ENCODE results near the gene SNX27. TPM values are rescaled to one million over a fixed set of nuclear protein-coding genes. Genes with fewer than 3 reads are reported as not detected.

SNX27 gene
- total RNA-seq, 4 donors from 2014 or later, result 35.7 to 44.6 (median 41.7) TPM

DNA sequence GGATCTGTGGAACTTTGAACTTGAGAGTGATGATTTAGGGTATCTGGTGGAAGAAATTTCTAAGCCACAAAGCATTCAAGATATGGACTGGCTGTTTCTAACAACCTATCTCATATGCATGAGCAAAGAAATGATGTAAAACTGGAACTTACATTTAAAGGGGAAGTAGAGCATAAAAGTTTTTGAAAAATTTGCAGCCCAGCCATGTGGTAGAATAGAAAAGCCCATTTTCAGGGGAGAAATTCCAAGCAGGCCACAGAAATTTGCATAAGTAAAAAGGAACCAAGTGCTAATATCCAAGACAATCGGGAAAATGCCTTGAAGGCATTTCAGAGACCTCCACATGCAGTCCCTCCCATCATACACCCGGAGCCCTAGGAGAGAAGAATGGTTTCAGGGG is 125.2 kb downstream of the SNX27 start:
- Histone ChIP-seq H3K4me3 (no peak overlapping the region), H3K27me3 (no peaks in the 10 kb centered on the region), H3K9me3 (peaks cover 0 to 11% (median 0%) of the 10 kb centered on the region in 4 donors), H3K4me1 (peaks cover 0 to 4% (median 0%) of the 10 kb centered on the region in 4 donors), H3K36me3 (no peaks in the 10 kb centered on the region), H3K27ac (no peak overlapping the region)
- 68 to 87% methylated on average over 2 of the region's 2 CpGs for WGBS, 2 donors
- no peak for DNase-seq (ENCODE audit: low spot score in 2 of 2)
- TF ChIP-seq, protein P1, sequence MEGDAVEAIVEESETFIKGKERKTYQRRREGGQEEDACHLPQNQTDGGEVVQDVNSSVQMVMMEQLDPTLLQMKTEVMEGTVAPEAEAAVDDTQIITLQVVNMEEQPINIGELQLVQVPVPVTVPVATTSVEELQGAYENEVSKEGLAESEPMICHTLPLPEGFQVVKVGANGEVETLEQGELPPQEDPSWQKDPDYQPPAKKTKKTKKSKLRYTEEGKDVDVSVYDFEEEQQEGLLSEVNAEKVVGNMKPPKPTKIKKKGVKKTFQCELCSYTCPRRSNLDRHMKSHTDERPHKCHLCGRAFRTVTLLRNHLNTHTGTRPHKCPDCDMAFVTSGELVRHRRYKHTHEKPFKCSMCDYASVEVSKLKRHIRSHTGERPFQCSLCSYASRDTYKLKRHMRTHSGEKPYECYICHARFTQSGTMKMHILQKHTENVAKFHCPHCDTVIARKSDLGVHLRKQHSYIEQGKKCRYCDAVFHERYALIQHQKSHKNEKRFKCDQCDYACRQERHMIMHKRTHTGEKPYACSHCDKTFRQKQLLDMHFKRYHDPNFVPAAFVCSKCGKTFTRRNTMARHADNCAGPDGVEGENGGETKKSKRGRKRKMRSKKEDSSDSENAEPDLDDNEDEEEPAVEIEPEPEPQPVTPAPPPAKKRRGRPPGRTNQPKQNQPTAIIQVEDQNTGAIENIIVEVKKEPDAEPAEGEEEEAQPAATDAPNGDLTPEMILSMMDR (IDR thresholded peaks at IDR 0.05), result no peak
- no peak for TF ChIP-seq EP300 (IDR thresholded peaks at IDR 0.05)
- TF ChIP-seq POLR2A (IDR thresholded peaks at IDR 0.05), result no peak

DNA sequence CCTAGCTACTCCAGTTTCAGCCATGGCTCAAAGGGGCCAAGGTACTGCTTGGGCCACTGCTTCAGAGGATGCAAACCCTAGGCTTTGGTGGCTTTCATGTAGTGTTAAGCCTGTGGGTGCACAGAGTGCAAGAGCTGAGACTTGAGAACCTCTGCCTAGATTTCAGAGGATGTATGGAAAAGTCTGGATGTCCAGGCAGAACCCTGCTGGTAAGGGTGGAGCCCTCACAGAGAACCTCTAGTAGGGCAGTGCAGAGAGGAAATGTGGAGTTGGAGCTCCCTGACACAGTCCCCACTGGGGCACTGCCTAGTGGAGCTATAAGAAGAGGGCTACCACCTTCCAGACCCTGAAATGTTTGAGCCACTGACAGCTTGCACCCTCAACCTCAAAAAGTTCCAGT is 125.6 kb downstream of the SNX27 start:
- peaks cover 0 to 4% (median 0%) of the 10 kb centered on the region in 4 donors for H3K4me1 ChIP-seq
- no peak for TF ChIP-seq POLR2A (IDR thresholded peaks at IDR 0.05)
- no peak for TF ChIP-seq EP300 (IDR thresholded peaks at IDR 0.05)
- TF ChIP-seq, protein P1 (IDR thresholded peaks at IDR 0.05), result no peak
- H3K27ac ChIP-seq, result no peak overlapping the region
- no peaks in the 10 kb centered on the region for H3K36me3 ChIP-seq
- peaks cover 0 to 11% (median 0%) of the 10 kb centered on the region in 4 donors for H3K9me3 ChIP-seq
- H3K4me3 ChIP-seq, result no peak overlapping the region
- no peak for DNase-seq (ENCODE audit: low spot score in 2 of 2)
- H3K27me3 ChIP-seq, result no peaks in the 10 kb centered on the region

DNA sequence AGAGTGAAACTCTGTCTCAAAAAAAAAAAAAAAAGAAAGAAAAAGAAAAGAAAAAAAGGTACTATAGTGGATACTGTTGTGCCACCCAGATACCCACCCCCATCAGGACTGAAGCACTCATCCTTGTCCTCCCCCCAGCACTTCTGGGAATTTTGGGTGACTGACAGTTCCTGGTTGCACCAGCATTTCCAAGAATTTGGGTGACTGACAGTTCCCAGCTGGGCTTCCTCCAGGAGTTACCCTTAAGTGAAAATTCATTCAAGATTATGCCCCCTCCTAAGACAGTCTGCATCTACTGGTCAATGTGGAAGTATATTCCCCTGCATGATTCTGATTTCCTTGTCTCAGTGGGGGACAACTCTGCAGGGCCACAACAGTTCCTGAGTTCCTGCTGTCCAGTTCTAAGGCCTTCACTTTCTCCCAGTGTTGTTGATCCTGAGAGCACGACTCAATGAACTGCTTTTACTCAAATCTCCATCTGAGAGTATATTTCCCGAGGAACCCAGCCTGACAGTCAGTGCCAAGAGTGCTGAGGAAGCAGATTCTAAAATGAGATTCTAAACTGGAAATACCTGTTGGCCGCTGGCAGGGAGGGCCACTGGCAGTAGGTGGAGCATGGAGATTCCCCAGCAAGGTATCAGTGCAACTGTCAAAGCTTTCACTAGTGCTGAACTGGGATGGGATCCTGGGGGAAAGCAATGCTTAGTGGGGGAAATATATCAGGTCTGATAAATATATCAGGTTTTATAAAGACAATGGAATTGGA is 127.9 kb downstream of the SNX27 start:
- no peaks in the 10 kb centered on the region for H3K36me3 ChIP-seq
- no peak overlapping the region for H3K4me3 ChIP-seq
- DNase-seq (ENCODE audit: low spot score in 2 of 2), result no peak
- H3K4me1 ChIP-seq, result peaks cover 0 to 4% (median 0%) of the 10 kb centered on the region in 4 donors
- H3K27ac ChIP-seq, result no peak overlapping the region
- peaks cover 0 to 11% (median 0%) of the 10 kb centered on the region in 4 donors for H3K9me3 ChIP-seq
- no peaks in the 10 kb centered on the region for H3K27me3 ChIP-seq
- TF ChIP-seq, protein P1 (IDR thresholded peaks at IDR 0.05), result no peak
- TF ChIP-seq POLR2A (IDR thresholded peaks at IDR 0.05) (no peak), EP300 (IDR thresholded peaks at IDR 0.05) (no peak)
- WGBS, 2 donors, result 50 to 55% methylated on average over 3 of the region's 3 CpGs

DNA sequence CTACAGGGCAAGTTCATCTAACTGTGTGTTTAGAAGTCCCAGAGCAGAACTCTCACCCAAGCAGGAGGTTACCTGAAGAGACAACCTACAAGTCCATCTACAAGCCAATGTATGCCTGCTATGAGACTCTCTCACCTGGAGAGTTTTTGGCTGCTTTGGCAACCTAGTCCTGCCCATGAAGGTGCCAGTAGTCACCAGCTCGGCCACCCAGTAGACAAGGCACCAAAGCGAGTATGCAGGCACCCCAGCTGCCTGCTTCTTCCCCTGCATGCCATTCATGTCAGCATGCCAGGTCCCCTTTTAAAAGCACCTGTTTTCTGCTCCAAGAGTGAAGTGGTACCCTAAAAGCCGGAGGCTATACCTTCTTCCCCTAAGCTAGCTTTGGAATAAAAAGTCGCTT is 129.7 kb downstream of the SNX27 start:
- Histone ChIP-seq H3K4me1 (no peaks in the 10 kb centered on the region), H3K27me3 (no peaks in the 10 kb centered on the region), H3K4me3 (no peak overlapping the region), H3K36me3 (no peaks in the 10 kb centered on the region), H3K27ac (no peak overlapping the region), H3K9me3 (peaks cover 0 to 11% (median 0%) of the 10 kb centered on the region in 4 donors)
- no peak for DNase-seq (ENCODE audit: low spot score in 2 of 2)
- 86 to 87% methylated on average over 4 of the region's 4 CpGs for WGBS, 2 donors
- TF ChIP-seq, protein P1 (IDR thresholded peaks at IDR 0.05), result no peak

Small RNA genes within 50 kb of the gene (small RNA-seq; reads per million reads assigned to genes)
- gene RNU6-1062P, result not detected
- not detected for gene RNU6-662P

Other genes with a start within 250 kb of the SNX27 start
- 100 to 1,000 TPM in 3 of 4 donors, 10 to 100 TPM in 1; 65.7 to 159 (median 130) TPM for gene SELENBP1, start 239.3 kb upstream of the SNX27 start, total RNA-seq
- gene PSMB4, start 212.5 kb upstream of the SNX27 start, total RNA-seq, result 100 to 1,000 TPM; 219 to 267 (median 232) TPM
- gene POGZ, start 152.6 kb upstream of the SNX27 start, total RNA-seq, result 10 to 100 TPM; 67.2 to 81.0 (median 72.7) TPM
- gene CGN, start 100.7 kb upstream of the SNX27 start, total RNA-seq, result 1 to 10 TPM in 3 of 4 donors, under 1 TPM in 1; 0.63 to 4.9 (median 2.0) TPM
- 1 to 10 TPM; 3.3 to 8.1 (median 5.3) TPM for gene TUFT1, start 71.7 kb upstream of the SNX27 start, total RNA-seq
- not detected for gene CELF3, start 104.8 kb downstream of the SNX27 start, total RNA-seq
- gene RIIAD1, start 109.5 kb downstream of the SNX27 start, total RNA-seq, result not detected
- 10 to 100 TPM; 47.1 to 74.1 (median 58.7) TPM for gene MRPL9, start 151.4 kb downstream of the SNX27 start, total RNA-seq
- gene TDRKH, start 178.4 kb downstream of the SNX27 start, total RNA-seq, result 1 to 10 TPM; 2.2 to 8.0 (median 7.0) TPM
- not detected for gene LINGO4, start 193.4 kb downstream of the SNX27 start, total RNA-seq
- gene RORC, start 219.8 kb downstream of the SNX27 start, total RNA-seq, result under 1 TPM in 2 of 4 donors, not detected in 2; 0.21 to 0.90 TPM
- gene C2CD4D, start 227.8 kb downstream of the SNX27 start, total RNA-seq, result 1 to 10 TPM in 2 of 4 donors, not detected in 2; 2.2 to 3.9 TPM
- not detected for gene THEM5, start 241.7 kb downstream of the SNX27 start, total RNA-seq